Heart right ventricle (tissue), 16 donors: ENCODE data around the gene OR4D2. TPM values are rescaled to one million over a fixed set of nuclear protein-coding genes. Genes with fewer than 3 reads are reported as not detected.
A peak's percentile ranks its signal among the peaks of the same experiment; 100 is the strongest.
"Not testable (repeated sequence)": the region's sequence is repeated elsewhere in the genome, so short reads cannot be mapped to it uniquely, and the experiment has no call there.

Experiments used
- ATAC-seq, 8 donors: fragments of 200-7000 bp; cut with Tn5 transposase; one replicate each; pipeline ENCODE4 v1.9.1; 2020; ENCODE audit warnings: mild to moderate bottlenecking in 8 of 8, moderate library complexity in 8 of 8, moderate number of reproducible peaks in 1 of 8
- DNase-seq, 2 donors: peaks; one replicate each; pipeline ENCODE4 v3.0.0-alpha.2; 2020
- H3K27ac ChIP-seq, 10 donors: fragments of 200-600 bp; sonication (generic) in 2 of 10; one replicate each; pipeline versions ENCODE4 v1.5.0 to v1.8.0; 2020 to 2022; ENCODE audit warnings: mild to moderate bottlenecking in 3 of 10
- H3K27me3 ChIP-seq, 7 donors: fragments of 200-600 bp; one replicate each; pipeline ENCODE4 v1.8.0; 2021 to 2022; ENCODE audit warnings: mild to moderate bottlenecking in 2 of 7
- H3K36me3 ChIP-seq, 9 donors: fragments of 200-600 bp; sonication (generic) in 1 of 9; one replicate each; pipeline versions ENCODE4 v1.5.0 to v1.8.0; 2020 to 2022; ENCODE audit warnings: mild to moderate bottlenecking in 2 of 9
- H3K4me1 ChIP-seq, 9 donors: fragments of 200-600 bp; sonication (generic) in 1 of 9; one replicate each; pipeline versions ENCODE4 v1.5.0 to v1.8.0; 2020 to 2022; ENCODE audit warnings: mild to moderate bottlenecking in 4 of 9
- H3K4me3 ChIP-seq, 10 donors: fragments of 200-600 bp; sonication (generic) in 2 of 10; one replicate each; pipeline versions ENCODE4 v1.5.0 to v1.8.0; 2020 to 2022; ENCODE audit warnings: mild to moderate bottlenecking in 7 of 10, moderate library complexity in 2 of 10
- H3K9me3 ChIP-seq, 11 donors: fragments of 200-600 bp in 10 of 11; sonication (generic) in 2 of 11; one replicate each; pipeline versions ENCODE4 v1.5.0 to v1.8.0; 2013 to 2022; ENCODE audit warnings: mild to moderate bottlenecking in 2 of 11, control low read depth in 1 of 11, moderate library complexity in 1 of 11
- WGBS, 2 donors: extraction: QIAGEN DNeasy Blood & Tissue Kit; methylation state at CpG; one replicate each; pipeline ENCODE4 v1.1.7; 2013; ENCODE audit warnings: inconsistent platforms in 1 of 2; 5-methylcytosine and 5-hydroxymethylcytosine counted together
- intact Hi-C, 10 donors: fragments of 100-400 bp; cut with DNase I; formaldehyde crosslinking; loops; one replicate each; pipeline versions ENCODE4 v1.11.1 to v1.14.2; 2022
- polyA plus RNA-seq, 2 donors: library from polyadenylated mRNA; stranded (reverse); fragments of 200-250 nt; gene quantifications; one replicate each; pipeline ENCODE4 v1.2.3, GENCODE V29; 2013
- total RNA-seq, 10 donors: library from RNA; stranded (reverse); fragmentation: NEBNext Ultra II Directional in 3 of 10; extraction: Animal tissue kit (Norgen Biotek cat#: 25700) in 3 of 10; gene quantifications; one replicate each; pipeline versions ENCODE4 v1.2.1 to v1.2.4, GENCODE V29; 2021 to 2023
- TF ChIP-seq, protein P1 (sequence below), 9 donors: fragments of 200-600 bp; sonication (generic) in 2 of 9; IDR thresholded peaks; one replicate each; pipeline versions ENCODE4 v1.5.0 to v1.8.0; 2021 to 2022; ENCODE audit warnings: antibody characterized with exemption in 9 of 9, mild to moderate bottlenecking in 5 of 9, moderate library complexity in 1 of 9
- donor health status: Arrhythmogenic right ventricular cardiomyopathy.
- donor health status: ischemic (EF 13 %, LVEDD 7.1; RV severe dilation, severe dysfunction).
- donor health status: healthy with polysubstance abuse.
- donor health status: DM: no; HTN: yes; CAD: no.
- donor health status: DM: no; HTN: no; CAD: no.
- donor health status: ischemic (EF 25% LVEDD 6.9; RV normal size, moderate dysfunction).
- donor health status: ischemic (EF 25% LVEDD 5.7; RV mildly dilated, moderate dysfunction).
- donor health status: healthy.
- donor health status: DM: yes; HTN: yes; CAD: no.
- donor health status: Ischemic cardiomyopathy.
- donor health status: ischemic (EF 35%, LVEDD 5.7; RV mildly dilated, moderate dysfunction).
- donor health status: nonischemic (EF 11% LVEDD 7.7; RV severe dilation, severe dysfunction).
- donor health status: DM: yes; HTN: yes; CAD: no.
- donor health status: PGD.
- donor health status: ischemic (EF 29% LVEDD 5.4; RV normal size, mild dysfunction).
- donor health status: nonischemic (EF 23%, LVEDD 6.1; RV moderate dilation, normal function).

The OR4D2 gene
- total and polyA plus RNA-seq, 12 donors = not detected

DNA sequence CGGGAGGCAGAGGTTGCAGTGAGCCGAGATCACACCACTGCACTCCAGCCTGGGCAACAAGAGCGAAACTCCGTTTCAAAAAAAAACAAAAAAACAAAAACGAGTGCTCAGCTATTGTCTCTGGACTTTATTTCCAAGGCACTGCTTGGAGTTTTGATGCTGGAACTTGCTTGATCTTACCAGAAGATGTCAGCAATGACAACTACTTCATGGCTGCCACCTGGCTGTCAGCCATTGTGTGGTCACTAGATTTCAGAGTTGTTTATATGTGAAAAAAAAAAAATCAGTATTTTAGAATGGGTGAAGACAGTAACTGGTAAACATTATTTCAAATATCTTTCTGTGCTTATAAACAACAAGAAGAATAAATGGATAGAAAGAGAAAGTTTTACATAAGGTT, 44.9 kb upstream of the OR4D2 start:
- intact Hi-C loops = no loop called here
- no peak overlapping the region for H3K4me3 ChIP-seq
- 49 to 51% methylated on average over 5 of the region's 5 CpGs for WGBS, 2 donors
- H3K27me3 ChIP-seq = peaks cover 0 to 25% (median 10%) of the 10 kb centered on the region in 7 donors
- no peak overlapping the region for H3K27ac ChIP-seq
- TF ChIP-seq, protein P1, sequence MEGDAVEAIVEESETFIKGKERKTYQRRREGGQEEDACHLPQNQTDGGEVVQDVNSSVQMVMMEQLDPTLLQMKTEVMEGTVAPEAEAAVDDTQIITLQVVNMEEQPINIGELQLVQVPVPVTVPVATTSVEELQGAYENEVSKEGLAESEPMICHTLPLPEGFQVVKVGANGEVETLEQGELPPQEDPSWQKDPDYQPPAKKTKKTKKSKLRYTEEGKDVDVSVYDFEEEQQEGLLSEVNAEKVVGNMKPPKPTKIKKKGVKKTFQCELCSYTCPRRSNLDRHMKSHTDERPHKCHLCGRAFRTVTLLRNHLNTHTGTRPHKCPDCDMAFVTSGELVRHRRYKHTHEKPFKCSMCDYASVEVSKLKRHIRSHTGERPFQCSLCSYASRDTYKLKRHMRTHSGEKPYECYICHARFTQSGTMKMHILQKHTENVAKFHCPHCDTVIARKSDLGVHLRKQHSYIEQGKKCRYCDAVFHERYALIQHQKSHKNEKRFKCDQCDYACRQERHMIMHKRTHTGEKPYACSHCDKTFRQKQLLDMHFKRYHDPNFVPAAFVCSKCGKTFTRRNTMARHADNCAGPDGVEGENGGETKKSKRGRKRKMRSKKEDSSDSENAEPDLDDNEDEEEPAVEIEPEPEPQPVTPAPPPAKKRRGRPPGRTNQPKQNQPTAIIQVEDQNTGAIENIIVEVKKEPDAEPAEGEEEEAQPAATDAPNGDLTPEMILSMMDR (IDR thresholded peaks at IDR 0.05) = peak in 6 of 9 donors; percentile 10 to 37 (median 26)
- H3K9me3 ChIP-seq = no peaks in the 10 kb centered on the region
- no peaks in the 10 kb centered on the region for H3K4me1 ChIP-seq
- ATAC-seq (no peak), DNase-seq (no peak)
- no peaks in the 10 kb centered on the region for H3K36me3 ChIP-seq

DNA sequence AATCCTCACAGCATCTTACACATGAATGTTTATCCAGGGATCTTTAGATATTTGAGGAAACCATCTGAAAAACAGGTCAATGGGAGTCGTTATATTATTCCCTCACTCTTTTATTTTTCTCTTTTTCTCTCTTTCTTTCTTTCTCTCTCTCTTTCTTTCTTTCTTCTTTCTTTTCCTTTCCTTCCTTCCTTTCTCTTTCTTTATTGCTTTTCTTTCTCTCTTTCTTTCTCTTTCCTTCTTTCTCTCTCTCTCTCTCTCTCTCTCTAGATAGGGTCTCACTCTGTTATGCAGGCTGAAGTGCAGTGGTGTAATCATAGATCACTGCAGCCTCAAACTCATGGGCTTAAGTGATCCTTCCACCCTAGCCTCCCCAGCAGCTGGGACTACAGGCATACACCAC, 38.9 kb upstream of the OR4D2 start:
- intact Hi-C loops = no loop called here
- DNase-seq = no peak
- Histone ChIP-seq H3K9me3 (no peaks in the 10 kb centered on the region), H3K4me3 (no peak overlapping the region), H3K4me1 (no peaks in the 10 kb centered on the region), H3K27me3 (peaks cover 0 to 40% (median 15%) of the 10 kb centered on the region in 7 donors), H3K27ac (no peak overlapping the region), H3K36me3 (no peaks in the 10 kb centered on the region)
- TF ChIP-seq, protein P1 (IDR thresholded peaks at IDR 0.05) = no peak
- ATAC-seq = no peak
- 32 to 43% methylated on average over 1 of the region's 1 CpG for WGBS, 2 donors

DNA sequence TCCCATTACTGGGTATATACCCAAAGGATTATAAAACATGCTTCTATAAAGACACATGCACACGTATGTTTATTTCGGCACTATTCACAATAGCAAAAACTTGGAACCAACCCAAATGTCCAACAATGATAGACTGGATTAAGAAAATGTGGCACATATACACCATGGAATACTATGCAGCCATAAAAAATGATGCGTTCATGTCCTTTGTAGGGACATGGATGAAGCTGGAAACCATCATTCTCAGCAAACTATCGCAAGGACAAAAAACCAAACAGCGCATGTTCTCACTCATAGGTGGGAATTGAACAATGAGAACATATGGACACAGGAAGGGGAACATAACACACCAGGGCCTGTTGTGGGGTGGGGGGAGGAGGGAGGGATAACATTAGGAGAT, 34.1 kb upstream of the OR4D2 start:
- H3K9me3 ChIP-seq, H3K27ac ChIP-seq, H3K4me3 ChIP-seq, H3K36me3 ChIP-seq, ATAC-seq, DNase-seq, H3K4me1 ChIP-seq, intact Hi-C loops: not testable (repeated sequence)
- 91 to 93% methylated on average over 5 of the region's 5 CpGs for WGBS, 2 donors
- H3K27me3 ChIP-seq = peaks cover 0 to 48% (median 29%) of the 10 kb centered on the region in 7 donors

DNA sequence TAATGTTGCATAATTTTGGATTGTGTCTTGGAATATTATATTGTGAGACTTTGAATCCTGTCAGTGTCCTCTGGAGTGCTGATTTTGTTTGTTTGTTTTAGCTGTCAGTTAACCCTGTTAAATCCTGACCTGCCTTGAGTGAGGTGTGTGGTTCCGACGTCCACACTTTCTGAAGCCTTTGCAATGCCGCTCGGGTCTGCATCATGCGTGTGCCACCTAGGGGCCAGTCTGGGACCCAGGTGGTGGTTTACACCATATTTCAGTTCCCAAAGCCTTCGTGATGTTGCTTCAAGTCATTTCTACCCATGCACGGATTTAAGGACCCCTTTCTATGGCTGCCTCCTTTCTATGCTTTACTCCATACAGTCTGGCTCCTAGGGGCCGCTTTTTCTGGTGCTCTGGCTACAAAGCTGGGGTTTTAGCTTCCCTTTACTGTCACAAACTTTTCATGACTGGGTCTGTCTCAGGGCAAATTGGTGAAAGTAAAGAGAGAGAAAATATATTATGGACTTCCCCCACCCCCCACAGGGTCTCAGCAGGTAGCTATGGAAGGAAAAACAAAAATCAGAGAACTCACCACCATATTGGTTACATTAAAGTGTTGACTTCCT, 30.0 kb upstream of the OR4D2 start:
- no peak for ATAC-seq
- H3K27ac ChIP-seq = no peak overlapping the region
- intact Hi-C loops = no loop called here
- peaks cover 0 to 9% (median 0%) of the 10 kb centered on the region in 11 donors for H3K9me3 ChIP-seq
- no peaks in the 10 kb centered on the region for H3K36me3 ChIP-seq
- no peak for DNase-seq
- TF ChIP-seq, protein P1 (IDR thresholded peaks at IDR 0.05) = peak in 6 of 9 donors; percentile 7 to 32 (median 20)
- 24% methylated on average over 8 of the region's 8 CpGs for WGBS, 2 donors
- H3K27me3 ChIP-seq = peaks cover 0 to 46% (median 21%) of the 10 kb centered on the region in 7 donors
- no peak overlapping the region for H3K4me3 ChIP-seq
- H3K4me1 ChIP-seq = no peaks in the 10 kb centered on the region

DNA sequence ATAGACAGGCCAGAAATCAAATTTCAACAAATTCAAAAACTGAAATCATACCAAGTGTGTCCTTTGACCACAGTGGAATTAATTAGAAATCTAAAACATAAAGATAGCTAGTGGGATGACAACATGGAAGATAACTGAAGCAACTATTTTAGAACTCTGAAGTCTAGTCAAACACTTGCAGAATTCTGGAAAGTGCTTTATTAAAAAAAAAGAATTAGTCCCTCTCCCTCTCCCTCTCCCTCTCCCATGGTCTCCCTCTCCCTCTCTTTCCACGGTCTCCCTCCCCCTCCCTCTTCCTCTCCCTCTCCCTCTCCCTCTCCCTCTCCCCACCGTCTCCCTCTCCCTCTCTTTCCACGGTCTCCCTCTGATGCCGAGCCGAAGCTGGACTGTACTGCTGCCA, 25.3 kb upstream of the OR4D2 start:
- intact Hi-C loops = no loop called here
- Histone ChIP-seq H3K27me3 (peaks cover 0 to 35% (median 9%) of the 10 kb centered on the region in 7 donors), H3K9me3 (peaks cover 0 to 31% (median 17%) of the 10 kb centered on the region in 11 donors), H3K4me1 (no peaks in the 10 kb centered on the region), H3K4me3 (no peak overlapping the region), H3K36me3 (no peaks in the 10 kb centered on the region), H3K27ac (no peak overlapping the region)
- WGBS, 2 donors = 49 to 79% methylated on average over 2 to 3 of the region's 5 CpGs
- no peak for DNase-seq
- no peak for ATAC-seq
- TF ChIP-seq, protein P1 (IDR thresholded peaks at IDR 0.05) = no peak

DNA sequence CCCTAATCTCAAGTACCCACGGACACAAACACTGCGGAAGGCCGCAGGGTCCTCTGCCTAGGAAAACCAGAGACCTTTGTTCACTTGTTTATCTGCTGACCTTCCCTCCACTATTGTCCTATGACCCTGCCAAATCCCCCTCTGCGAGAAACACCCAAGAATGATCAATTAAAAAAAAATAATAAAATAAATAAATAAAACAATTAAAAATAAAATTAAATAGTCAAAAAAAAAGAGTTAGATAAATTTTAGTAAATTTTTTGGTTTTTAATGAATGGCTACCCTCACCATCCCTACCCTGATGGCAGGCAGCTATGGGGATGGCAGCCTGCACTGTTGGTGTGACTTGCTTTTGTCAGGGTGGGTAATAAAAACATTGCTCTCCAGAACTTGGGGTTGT, 23.4 kb upstream of the OR4D2 start:
- DNase-seq, H3K27ac ChIP-seq: not testable (repeated sequence)

More for the DNA sequence above, 23.4 kb upstream of the OR4D2 start:
- 69 to 85% methylated on average over 4 of the region's 4 CpGs for WGBS, 2 donors
- H3K4me3 ChIP-seq, H3K36me3 ChIP-seq, H3K4me1 ChIP-seq, ATAC-seq, intact Hi-C loops: not testable (repeated sequence)
- H3K27me3 ChIP-seq = peaks cover 0 to 23% (median 3%) of the 10 kb centered on the region in 7 donors
- H3K9me3 ChIP-seq = peaks cover 0 to 40% (median 17%) of the 10 kb centered on the region in 11 donors
